GM19239 (cell line): ENCODE data around the gene MRAS.

ENCODE experiments used
- DNase-seq: peaks from one replicate; pipeline ENCODE4 v3.0.0; 2011; ENCODE audit warnings: low spot score; ENCODE audit not compliant: insufficient read length
- FAIRE-seq: peaks from 2 replicates; lab custom pipeline; 2011; peaks lifted over from hg19 to GRCh38; lab: Jason Lieb, UNC

The MRAS gene

GRCh38 chr3:138381950-138382715, 33.8 kb downstream of the MRAS start:
- FAIRE-seq = no peak
- no peak for DNase-seq

- DNase-seq (no peak), FAIRE-seq (no peak)
These were observed 35.5 kb downstream of the MRAS start for GRCh38 chr3:138383715-138384465.

DNA sequence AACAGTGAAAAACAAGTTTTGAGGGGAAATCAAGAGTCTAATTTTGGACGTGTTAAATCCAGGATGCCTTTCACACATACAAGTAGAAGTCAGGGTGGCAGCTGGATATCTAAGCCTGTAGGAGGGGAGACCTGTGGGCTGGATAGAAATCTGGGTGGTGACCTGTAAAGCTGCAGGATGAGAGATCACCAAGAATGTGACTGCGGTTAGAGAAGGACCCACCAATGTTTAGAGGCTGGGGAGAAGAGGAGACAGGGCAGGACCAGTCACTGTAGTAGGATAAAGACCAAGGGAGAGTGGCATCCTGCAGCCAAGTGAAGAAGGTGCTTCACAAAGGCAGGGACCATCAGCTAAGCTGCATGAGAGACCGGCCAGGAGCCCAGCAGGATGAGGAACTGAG, 36.2 kb downstream of the MRAS start:
- DNase-seq (no peak), FAIRE-seq (no peak)

DNA sequence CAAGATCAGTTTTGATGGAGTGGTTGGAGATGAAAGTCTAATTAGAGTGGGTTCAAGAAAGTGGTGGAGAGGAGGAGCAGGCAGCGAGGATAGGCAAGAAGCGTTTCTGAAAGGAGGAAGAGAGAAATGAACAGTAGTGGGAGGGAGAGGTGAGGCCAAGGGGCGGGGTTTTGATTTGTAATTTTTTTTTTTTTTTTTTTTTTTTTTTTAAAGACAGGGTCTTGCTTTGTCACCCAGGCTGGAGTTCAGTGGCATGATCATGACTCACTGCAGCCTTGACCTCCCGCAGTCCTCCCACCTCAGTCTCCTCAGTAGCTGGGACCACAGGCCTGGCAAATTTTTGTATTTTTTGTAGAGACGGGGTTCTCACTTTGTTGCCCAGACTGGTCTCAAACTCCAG, 36.6 kb downstream of the MRAS start:
- FAIRE-seq (no peak), DNase-seq (no peak)

DNA sequence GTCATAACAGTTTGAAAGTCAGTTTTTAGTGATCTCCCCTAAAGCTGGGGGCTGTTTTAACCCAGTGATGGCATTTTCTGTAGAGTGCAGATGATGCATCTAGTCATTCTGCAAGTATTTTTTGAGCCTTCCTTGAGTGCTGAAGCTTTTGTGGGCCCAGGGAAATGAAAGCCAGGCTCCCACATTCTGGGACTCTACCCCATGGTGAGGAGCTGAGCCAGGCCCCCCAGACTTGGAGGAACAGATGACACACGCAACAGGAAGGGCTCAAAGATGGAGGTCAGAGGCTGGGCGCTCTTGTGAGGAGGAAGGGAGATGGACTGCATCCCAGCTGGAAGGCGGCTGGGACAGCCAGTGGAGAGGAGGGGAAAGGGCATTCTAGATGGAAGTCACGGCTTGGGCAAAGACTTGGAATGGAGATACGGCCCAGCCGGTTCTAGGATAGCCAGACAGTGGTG, 40.8 kb downstream of the MRAS start:
- DNase-seq (no peak), FAIRE-seq (no peak)

DNA sequence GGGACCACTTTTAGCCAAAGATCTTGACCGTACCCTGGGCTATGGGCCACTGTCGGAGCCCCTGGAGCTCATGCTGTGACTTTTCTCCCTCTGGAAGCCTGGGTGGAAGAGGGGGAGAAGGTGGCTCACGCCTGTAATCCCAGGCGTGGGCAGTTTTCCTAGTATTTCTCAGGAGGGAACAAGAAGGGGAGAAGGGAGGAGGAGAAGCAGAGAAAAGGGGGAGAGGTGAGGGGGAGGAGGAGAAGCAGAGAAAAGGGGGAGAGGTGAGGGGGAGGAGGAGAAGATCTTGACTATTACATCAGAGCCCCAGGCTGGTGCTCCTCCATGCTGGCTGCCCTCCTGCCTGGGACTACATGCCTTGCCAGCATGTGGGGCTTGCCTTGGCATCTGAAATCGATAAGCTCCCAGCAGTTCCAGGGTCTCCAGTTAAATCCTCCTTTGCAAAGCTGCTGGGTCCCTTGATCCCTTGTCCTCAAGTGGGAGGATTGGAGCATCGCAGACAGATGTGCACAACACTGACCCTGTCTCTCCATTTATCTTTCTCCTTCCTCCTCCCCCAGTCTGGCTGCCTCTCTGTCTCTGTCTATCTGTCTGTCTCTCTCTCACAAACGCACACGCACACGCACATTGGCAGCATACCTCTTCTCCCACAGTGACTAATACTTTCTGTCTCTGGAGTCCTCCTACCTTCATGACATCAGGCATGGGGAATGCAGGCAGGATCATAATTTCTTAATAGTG, 41.6 kb downstream of the MRAS start:
- no peak for FAIRE-seq
- DNase-seq = no peak

- DNase-seq (no peak), FAIRE-seq (no peak)
These were observed 42.2 kb downstream of the MRAS start for GRCh38 chr3:138390582-138390932.

DNA sequence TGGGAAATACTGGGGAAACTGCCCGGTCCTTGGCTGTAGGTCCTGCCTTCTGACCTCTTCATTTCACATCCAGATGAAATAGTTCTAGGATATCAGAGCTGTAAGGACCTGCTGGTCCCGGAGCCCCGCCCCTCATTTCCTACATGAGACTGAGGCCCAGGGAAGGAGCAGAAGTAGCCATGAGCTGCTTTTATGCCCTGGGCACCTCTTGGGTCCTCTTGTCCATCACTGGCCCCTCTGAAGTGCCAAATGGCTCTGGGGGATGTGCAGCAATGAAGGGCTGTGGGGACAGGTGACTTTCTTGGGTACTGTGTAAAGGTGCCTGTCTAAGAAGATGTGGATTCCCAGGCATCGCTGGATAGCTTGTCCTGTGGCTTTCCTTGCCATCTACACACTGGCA, 45.8 kb downstream of the MRAS start:
- FAIRE-seq = no peak
- no peak for DNase-seq

DNA sequence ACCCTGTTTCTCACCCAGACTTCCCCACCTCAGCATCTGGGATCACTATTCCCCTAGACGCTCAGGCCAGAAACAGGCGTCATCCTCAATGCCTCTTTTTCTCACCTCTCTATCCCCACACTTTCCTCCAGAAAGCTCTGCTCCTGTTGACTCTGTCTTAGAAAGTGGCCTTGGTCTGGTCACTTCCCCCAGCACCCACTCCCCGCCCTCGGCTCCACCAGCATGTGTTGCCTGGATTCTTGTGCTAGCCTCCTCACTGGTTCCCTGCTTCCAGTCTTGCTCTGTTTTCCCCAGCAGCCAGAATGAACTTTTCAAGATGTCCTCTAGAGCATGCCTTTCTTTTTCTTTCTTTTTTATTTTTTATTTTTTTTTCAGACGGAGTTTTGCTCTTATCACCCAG, 46.3 kb downstream of the MRAS start:
- DNase-seq = no peak

DNA sequence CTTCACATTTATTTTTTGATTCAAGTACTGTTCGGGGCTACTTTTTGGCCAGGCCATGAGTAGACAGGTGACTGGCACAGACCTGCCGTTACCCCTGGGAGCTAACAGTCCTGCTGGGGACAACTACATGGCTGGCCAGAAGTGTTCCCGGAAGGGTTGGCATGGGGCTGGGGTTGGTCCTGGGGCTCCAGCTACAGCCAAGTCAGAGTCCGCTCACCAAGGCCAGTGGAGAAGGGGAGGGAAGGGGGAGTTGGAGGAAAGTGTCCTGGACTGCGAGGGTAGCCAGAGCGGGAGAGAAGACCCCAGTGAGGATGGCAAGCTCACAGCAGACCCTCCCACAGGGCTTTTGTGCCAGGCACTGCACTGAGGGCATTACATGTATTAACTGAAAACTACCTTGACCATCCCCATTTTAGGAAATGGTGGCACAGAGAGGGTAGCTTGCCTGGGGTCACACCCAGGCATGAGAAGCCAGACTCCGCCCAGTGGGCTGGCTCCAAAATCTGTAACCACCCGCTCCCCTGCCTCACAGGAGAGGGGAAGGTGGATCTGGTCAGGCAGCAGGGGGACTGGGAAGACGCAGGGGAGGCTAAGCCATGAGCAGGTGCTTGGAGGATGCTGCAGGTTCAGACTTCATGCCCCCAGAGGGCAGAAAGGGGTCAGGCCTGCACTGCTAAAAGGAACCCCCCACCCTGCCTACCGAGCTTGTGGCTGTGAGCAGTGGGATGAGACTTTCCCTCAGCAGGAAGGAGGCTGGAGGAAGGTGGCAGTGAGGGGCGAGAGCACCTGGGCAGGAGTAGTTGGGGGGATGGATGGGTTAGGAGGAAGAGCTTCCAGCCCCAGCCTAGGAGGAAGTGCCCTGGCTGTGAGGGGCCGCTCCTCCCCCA, 47.7 kb downstream of the MRAS start:
- FAIRE-seq = no peak
- no peak for DNase-seq

More for the DNA sequence above, 46.3 kb downstream of the MRAS start:
- no peak for FAIRE-seq

GRCh38 chr3:138396752-138397410, 48.5 kb downstream of the MRAS start:
- DNase-seq (no peak), FAIRE-seq (no peak)

DNA sequence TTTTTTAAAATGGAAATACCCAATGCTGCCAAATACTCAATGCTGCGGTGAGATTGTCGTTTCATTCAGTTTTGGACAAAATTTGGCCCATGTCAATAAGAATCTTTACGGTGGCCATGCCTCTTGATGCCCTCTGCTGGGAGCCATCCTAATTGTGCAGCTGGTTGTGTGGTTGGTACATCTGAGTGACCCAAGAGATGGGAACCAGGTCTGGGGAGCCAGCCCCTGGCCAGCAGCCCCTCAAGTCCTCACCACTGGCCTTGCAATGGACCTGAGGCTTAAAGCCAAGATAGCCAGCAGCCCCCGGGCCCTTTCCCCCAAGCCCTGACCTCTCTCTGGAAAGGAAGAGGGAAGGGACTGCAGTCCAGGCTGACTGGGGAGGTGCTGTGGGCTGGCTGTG, 49.6 kb downstream of the MRAS start:
- DNase-seq = no peak
- FAIRE-seq = no peak

- no peak for DNase-seq
- no peak for FAIRE-seq
These were observed 50.6 kb downstream of the MRAS start for GRCh38 chr3:138398791-138399575.

- FAIRE-seq = no peak
These were observed 51.4 kb downstream of the MRAS start for GRCh38 chr3:138399766-138400165.

GRCh38 chr3:138400651-138401070, 52.3 kb downstream of the MRAS start:
- FAIRE-seq (no peak), DNase-seq (no peak)

More at GRCh38 chr3:138399766-138400165, 51.4 kb downstream of the MRAS start:
- no peak for DNase-seq

DNA sequence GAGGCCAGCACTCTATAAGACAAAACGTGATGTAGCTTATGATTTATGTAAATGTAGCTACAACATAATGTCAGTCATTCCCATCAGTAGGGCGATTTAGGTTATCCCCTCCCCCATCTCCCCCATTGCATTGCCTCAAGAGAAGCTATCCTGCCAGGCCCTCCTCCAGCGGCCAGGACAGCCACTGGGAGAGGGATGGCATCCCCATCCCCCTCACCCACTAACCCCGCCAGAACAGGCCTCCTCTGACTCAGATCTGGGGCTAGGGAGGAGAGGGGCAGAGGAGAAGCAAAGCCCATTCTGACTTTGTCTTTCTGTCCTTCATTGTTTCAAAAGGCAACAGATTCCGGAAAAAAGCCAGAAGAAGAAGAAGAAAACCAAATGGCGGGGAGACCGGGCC, 53.5 kb downstream of the MRAS start:
- FAIRE-seq = no peak
- no peak for DNase-seq

GRCh38 chr3:138404121-138404520, 55.7 kb downstream of the MRAS start:
- no peak for DNase-seq
- no peak for FAIRE-seq

- no peak for DNase-seq
- FAIRE-seq = no peak
These were observed 56.6 kb downstream of the MRAS start for GRCh38 chr3:138405001-138405400.

DNA sequence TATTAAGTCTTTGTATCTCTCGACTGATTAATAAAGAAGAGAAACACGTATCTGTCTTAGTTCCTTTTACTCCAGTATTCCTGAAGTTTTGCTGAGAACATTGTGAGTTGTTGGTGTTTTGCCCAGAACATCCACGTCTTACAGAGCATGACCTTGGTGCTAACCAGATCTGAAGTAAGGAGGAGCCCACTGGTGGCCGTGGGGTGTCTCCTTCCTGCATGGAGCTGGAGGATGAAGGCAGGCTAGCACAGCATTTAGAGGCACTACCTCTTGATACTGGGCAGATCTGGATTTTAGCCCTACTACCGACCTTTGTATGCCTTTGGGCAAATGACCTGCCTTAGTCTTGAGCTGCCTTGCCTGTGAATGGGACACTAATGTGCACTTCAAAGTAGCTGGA, 57.1 kb downstream of the MRAS start:
- DNase-seq = no peak
- FAIRE-seq = no peak
